HepG2 (cell line): ENCODE data around the gene CACNA1C. TPM values are rescaled to one million over a fixed set of nuclear protein-coding genes. Genes with fewer than 3 reads are reported as not detected.

Experiments used
- ATAC-seq: fragments of 200-7000 bp; cut with Tn5 transposase; 3 replicates; pipeline ENCODE4 v1.9.1; 2020; ENCODE audit warnings: mild to moderate bottlenecking, moderate library complexity
- BruUV-seq: library from RNA; stranded (reverse); fragments of 400-500 nt; replicated peaks from 2 replicates; lab custom pipeline; 2021; lab: Mats Ljungman, UMichigan
- CTCF ChIA-PET: fragments of 300-600 bp; formaldehyde crosslinking; extraction: SDS; loops from one replicate; lab custom pipeline; 2021; ENCODE audit warnings: low total read pairs, inconsistent platforms, low intra/inter-chr PET ratio; lab: Yijun Ruan, JAX
- POLR2A ChIA-PET: fragments of 350-600 bp; sonication (Branson Sonifier 250); formaldehyde crosslinking; loops from one replicate; lab custom pipeline; 2020; ENCODE audit warnings: antibody characterized with exemption, inconsistent platforms; lab: Yijun Ruan, JAX
- DNase-seq: peaks from one replicate; pipeline ENCODE4 v3.0.0-alpha.2; 2015; ENCODE audit warnings: low spot score
- FAIRE-seq: peaks from 3 replicates; lab custom pipeline; 2011; peaks lifted over from hg19 to GRCh38; lab: Jason Lieb, UNC
- H2AFZ ChIP-seq: one replicate; pipeline ENCODE4 v1.6.1; 2011; ENCODE audit warnings: low read length, inconsistent platforms
- H3K27ac ChIP-seq: fragments of 300-600 bp; 3 replicates; pipeline ENCODE4 v1.8.0; 2011; ENCODE audit warnings: mixed run types, mild to moderate bottlenecking, mixed read lengths, low read length, inconsistent platforms; ENCODE audit not compliant: insufficient read depth; ENCODE audit errors: extremely low read length
- H3K27me3 ChIP-seq, 2 experiments: fragments of 200-600 bp in 1 of 2; 2 replicates in 1 of 2; 3 replicates in 1 of 2; pipeline versions ENCODE4 v1.6.0 to v1.8.0; 2011; ENCODE audit warnings: low read length in 2 of 2, mild to moderate bottlenecking in 2 of 2, moderate library complexity in 2 of 2, inconsistent platforms in 1 of 2; ENCODE audit not compliant: insufficient read depth in 2 of 2, control insufficient read depth in 1 of 2
- H3K36me3 ChIP-seq, 2 experiments: fragments of 200-600 bp in 1 of 2; replicated peaks in 1 of 2; 2 replicates in 1 of 2; 3 replicates in 1 of 2; pipeline versions ENCODE4 v1.5.1 to v1.8.0; 2011; ENCODE audit warnings: low read length in 2 of 2, inconsistent platforms in 1 of 2; ENCODE audit not compliant: insufficient read depth in 2 of 2, control insufficient read depth in 1 of 2
- H3K4me1 ChIP-seq: 2 replicates; pipeline ENCODE4 v1.5.1; 2012; ENCODE audit warnings: low read length, inconsistent platforms; ENCODE audit not compliant: insufficient read depth
- H3K4me2 ChIP-seq: 2 replicates; pipeline ENCODE4 v1.6.0; 2011; ENCODE audit warnings: low read depth, low read length, inconsistent platforms
- H3K4me3 ChIP-seq, 3 experiments: fragments of 200-600 bp in 1 of 3; sonication (generic), shearing (Covaris generic) in 1 of 3; replicated peaks in 1 of 3; 2 replicates each; pipeline ENCODE4 v1.5.1; 2011 to 2016; ENCODE audit warnings: low read length in 3 of 3, inconsistent platforms in 2 of 3, low read depth in 2 of 3, mild to moderate bottlenecking in 2 of 3, control low read depth in 1 of 3, mixed read lengths in 1 of 3; ENCODE audit not compliant: insufficient read depth in 1 of 3
- H3K79me2 ChIP-seq: one replicate; pipeline ENCODE4 v1.6.1; 2011; ENCODE audit warnings: low read length, inconsistent platforms; ENCODE audit not compliant: insufficient read depth
- H3K9ac ChIP-seq: 2 replicates; pipeline ENCODE4 v1.6.0; 2011; ENCODE audit warnings: mild to moderate bottlenecking, low read depth, low read length, inconsistent platforms; ENCODE audit not compliant: insufficient read depth
- H3K9me3 ChIP-seq: 2 replicates; pipeline ENCODE4 v1.5.1; 2012; ENCODE audit warnings: mild to moderate bottlenecking, low read length
- H4K20me1 ChIP-seq: 2 replicates; pipeline ENCODE4 v1.6.0; 2011; ENCODE audit warnings: inconsistent platforms, mild to moderate bottlenecking, low read length, moderate library complexity; ENCODE audit not compliant: insufficient read depth
- ASH2L ChIP-seq: fragments of 300-600, 200-600 bp; sonication (generic); IDR thresholded peaks from 2 replicates; pipeline ENCODE4 v1.7.0; 2017; ENCODE audit warnings: low read depth, mild to moderate bottlenecking, moderate library complexity, mixed read lengths, low read length; ENCODE audit not compliant: insufficient read length
- KLF9 ChIP-seq: IDR thresholded peaks from 2 replicates; pipeline ENCODE4 v1.6.1; 2016; ENCODE audit warnings: low read depth
- MBD4 ChIP-seq: IDR thresholded peaks from 2 replicates; pipeline ENCODE4 v1.6.1; 2012; ENCODE audit warnings: low read length, inconsistent platforms, borderline replicate concordance
- NFYB ChIP-seq: sonication (generic); formaldehyde crosslinking; IDR thresholded peaks from 2 replicates; pipeline ENCODE4 v1.4.0; 2020; ENCODE audit warnings: missing genetic modification reagents
- RARG ChIP-seq: sonication (generic); formaldehyde crosslinking; IDR thresholded peaks from 2 replicates; pipeline ENCODE4 v1.4.0; 2020; ENCODE audit warnings: low read depth, mild to moderate bottlenecking, missing genetic modification reagents
- SRY ChIP-seq: sonication (generic); formaldehyde crosslinking; IDR thresholded peaks from 2 replicates; pipeline ENCODE4 v1.8.0; 2022; ENCODE audit warnings: mild to moderate bottlenecking, missing genetic modification reagents
- THAP11 ChIP-seq: IDR thresholded peaks from 2 replicates; pipeline ENCODE4 v1.6.1; 2016; ENCODE audit warnings: missing biosample characterization, missing genetic modification reagents
- ZNF484 ChIP-seq: sonication (generic); formaldehyde crosslinking; IDR thresholded peaks from 2 replicates; pipeline ENCODE4 v1.5.1; 2020; ENCODE audit warnings: mild to moderate bottlenecking, low read depth, missing genetic modification reagents, borderline replicate concordance
- ZNF547 ChIP-seq: sonication (generic); formaldehyde crosslinking; IDR thresholded peaks from 2 replicates; pipeline ENCODE4 v1.5.1; 2020; ENCODE audit warnings: mild to moderate bottlenecking, missing genetic modification reagents
- ZNF577 ChIP-seq: sonication (generic); formaldehyde crosslinking; IDR thresholded peaks from 2 replicates; pipeline ENCODE4 v1.4.0; 2020; ENCODE audit warnings: mild to moderate bottlenecking, low read depth, missing genetic modification reagents, borderline replicate concordance
- ZNF674 ChIP-seq: sonication (generic); formaldehyde crosslinking; IDR thresholded peaks from 2 replicates; pipeline ENCODE4 v1.5.0; 2020; ENCODE audit warnings: low read depth, mild to moderate bottlenecking, missing genetic modification reagents
- WGBS: methylation state at CpG from one replicate; pipeline ENCODE4 v1.1.6; 2017; ENCODE audit warnings: low lambda C conversion rate; 5-methylcytosine and 5-hydroxymethylcytosine counted together
- in situ Hi-C: cut with HindIII; loops from 2 replicates; pipeline ENCODE4 v1.10.0; 2017; ENCODE audit warnings: low pct_unique_long_range_greater_than_20kb; ENCODE audit not compliant: extremely low pct_ligation_motif_present
- intact Hi-C: fragments of 100-400 bp; cut with micrococcal nuclease; formaldehyde crosslinking; loops from one replicate; pipeline ENCODE4 v1.10.0; 2022; ENCODE audit not compliant: unreplicated experiment
- polyA plus RNA-seq, 8 experiments: library from polyadenylated mRNA; depleted of rRNA in 3 of 8; stranded (reverse) in 7 of 8; unstranded in 1 of 8; fragments of >200 nt; fragmentation: Illumina TruSeq in 4 of 8; extraction: Trizol in 4 of 8; gene quantifications; 2 replicates each; pipeline versions ENCODE4 v1.2.1 to v1.2.3, GENCODE V29; 2011 to 2016; ENCODE audit warnings: low read depth in 4 of 8, missing spikeins in 1 of 8, mixed read lengths in 1 of 8; ENCODE audit not compliant: insufficient read depth in 1 of 8
- total RNA-seq, 5 experiments: library from RNA; depleted of rRNA; stranded (reverse); fragments of >200 nt; fragmentation: Illumina TruSeq; extraction: Trizol; gene quantifications; 2 replicates each; pipeline ENCODE4 v1.2.3, GENCODE V29; 2016; ENCODE audit warnings: low read depth in 1 of 5
- TF ChIP-seq, protein P1 (sequence below): sonication (generic); formaldehyde crosslinking; IDR thresholded peaks from 2 replicates; pipeline ENCODE4 v1.5.1; 2020; ENCODE audit warnings: mild to moderate bottlenecking, missing genetic modification reagents, moderate library complexity
- TF ChIP-seq, protein P2 (sequence below), 2 experiments: fragments of 450-650 bp in 1 of 2; sonication (generic) in 1 of 2; formaldehyde crosslinking; IDR thresholded peaks; 2 replicates each; pipeline versions ENCODE4 v1.5.0 to v1.8.0; 2020 to 2022; ENCODE audit warnings: mild to moderate bottlenecking in 1 of 2, missing genetic modification reagents in 1 of 2
- TF ChIP-seq, protein P3 (sequence below): sonication (generic); formaldehyde crosslinking; IDR thresholded peaks from 2 replicates; pipeline ENCODE4 v1.4.0; 2020; ENCODE audit warnings: missing genetic modification reagents, mild to moderate bottlenecking, borderline replicate concordance

CACNA1C gene
- total and polyA plus RNA-seq, 2 of the 13 experiments (the other 11 are each of a cell fraction or from before 2014, with no cell fraction given) = not detected

DNA sequence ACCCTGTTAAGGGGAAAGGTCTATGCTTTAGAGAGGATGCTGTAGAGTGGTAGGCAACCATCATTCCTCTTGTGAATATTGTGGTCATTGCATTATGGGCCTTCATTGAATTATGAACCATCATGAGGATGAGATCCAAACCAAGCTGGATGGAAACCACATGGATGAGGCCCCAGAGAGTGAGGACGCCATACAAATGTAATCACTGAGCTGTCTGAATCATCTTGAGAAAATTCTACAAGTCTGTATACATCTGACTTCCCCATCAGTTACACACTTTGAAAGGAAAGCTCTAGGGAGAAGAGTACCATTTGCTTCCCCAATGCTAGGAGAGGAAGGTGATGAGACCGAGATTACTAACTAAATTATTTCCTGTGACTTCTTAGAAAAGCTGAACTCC is 172.9 kb downstream of the CACNA1C start (continued):
- TF ChIP-seq, protein P1, sequence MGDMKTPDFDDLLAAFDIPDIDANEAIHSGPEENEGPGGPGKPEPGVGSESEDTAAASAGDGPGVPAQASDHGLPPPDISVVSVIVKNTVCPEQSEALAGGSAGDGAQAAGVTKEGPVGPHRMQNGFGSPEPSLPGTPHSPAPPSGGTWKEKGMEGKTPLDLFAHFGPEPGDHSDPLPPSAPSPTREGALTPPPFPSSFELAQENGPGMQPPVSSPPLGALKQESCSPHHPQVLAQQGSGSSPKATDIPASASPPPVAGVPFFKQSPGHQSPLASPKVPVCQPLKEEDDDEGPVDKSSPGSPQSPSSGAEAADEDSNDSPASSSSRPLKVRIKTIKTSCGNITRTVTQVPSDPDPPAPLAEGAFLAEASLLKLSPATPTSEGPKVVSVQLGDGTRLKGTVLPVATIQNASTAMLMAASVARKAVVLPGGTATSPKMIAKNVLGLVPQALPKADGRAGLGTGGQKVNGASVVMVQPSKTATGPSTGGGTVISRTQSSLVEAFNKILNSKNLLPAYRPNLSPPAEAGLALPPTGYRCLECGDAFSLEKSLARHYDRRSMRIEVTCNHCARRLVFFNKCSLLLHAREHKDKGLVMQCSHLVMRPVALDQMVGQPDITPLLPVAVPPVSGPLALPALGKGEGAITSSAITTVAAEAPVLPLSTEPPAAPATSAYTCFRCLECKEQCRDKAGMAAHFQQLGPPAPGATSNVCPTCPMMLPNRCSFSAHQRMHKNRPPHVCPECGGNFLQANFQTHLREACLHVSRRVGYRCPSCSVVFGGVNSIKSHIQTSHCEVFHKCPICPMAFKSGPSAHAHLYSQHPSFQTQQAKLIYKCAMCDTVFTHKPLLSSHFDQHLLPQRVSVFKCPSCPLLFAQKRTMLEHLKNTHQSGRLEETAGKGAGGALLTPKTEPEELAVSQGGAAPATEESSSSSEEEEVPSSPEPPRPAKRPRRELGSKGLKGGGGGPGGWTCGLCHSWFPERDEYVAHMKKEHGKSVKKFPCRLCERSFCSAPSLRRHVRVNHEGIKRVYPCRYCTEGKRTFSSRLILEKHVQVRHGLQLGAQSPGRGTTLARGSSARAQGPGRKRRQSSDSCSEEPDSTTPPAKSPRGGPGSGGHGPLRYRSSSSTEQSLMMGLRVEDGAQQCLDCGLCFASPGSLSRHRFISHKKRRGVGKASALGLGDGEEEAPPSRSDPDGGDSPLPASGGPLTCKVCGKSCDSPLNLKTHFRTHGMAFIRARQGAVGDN (CRISPR knock-in tag) = no peak
- TF ChIP-seq ASH2L (no peak), SRY (CRISPR knock-in tag) (no peak), NFYB (no peak), ZNF547 (no peak)
- TF ChIP-seq, protein P2, sequence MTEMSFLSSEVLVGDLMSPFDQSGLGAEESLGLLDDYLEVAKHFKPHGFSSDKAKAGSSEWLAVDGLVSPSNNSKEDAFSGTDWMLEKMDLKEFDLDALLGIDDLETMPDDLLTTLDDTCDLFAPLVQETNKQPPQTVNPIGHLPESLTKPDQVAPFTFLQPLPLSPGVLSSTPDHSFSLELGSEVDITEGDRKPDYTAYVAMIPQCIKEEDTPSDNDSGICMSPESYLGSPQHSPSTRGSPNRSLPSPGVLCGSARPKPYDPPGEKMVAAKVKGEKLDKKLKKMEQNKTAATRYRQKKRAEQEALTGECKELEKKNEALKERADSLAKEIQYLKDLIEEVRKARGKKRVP (CRISPR knock-in tag; IDR thresholded peaks at IDR 0.05) = no peak
- TF ChIP-seq, all 625 proteins: peak for 0

DNA sequence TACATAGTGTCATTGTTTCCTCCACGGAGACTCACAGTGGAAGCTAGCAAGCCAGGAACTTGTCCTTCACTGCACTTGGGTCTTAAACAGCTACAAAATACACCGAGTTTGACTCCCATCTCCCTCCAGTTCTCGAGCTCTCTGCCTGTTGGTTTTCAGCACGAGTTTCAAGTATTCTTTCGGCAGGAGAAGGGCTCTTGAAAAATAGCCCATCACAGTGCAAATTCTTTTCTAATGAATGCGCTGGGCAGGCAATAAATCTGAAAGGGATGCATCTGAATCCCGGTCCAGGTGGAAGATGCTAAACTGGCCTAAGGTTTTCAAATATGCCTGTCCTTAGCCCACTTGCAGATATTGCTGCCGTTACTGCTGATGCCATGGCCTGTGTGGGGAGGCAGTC is 173.9 kb downstream of the CACNA1C start:
- no peak overlapping the region for H2AFZ ChIP-seq
- in situ Hi-C loops (no loop called here), intact Hi-C loops (no loop called here)
- no peaks in the 10 kb centered on the region for H3K9me3 ChIP-seq
- ATAC-seq (no peak), FAIRE-seq (no peak), DNase-seq (no peak)
- H3K36me3 ChIP-seq = no peaks in the 10 kb centered on the region
- H4K20me1 ChIP-seq = no peaks in the 10 kb centered on the region
- no TSS peak for BruUV-seq
- no peaks in the 10 kb centered on the region for H3K79me2 ChIP-seq
- TF ChIP-seq, protein P3, sequence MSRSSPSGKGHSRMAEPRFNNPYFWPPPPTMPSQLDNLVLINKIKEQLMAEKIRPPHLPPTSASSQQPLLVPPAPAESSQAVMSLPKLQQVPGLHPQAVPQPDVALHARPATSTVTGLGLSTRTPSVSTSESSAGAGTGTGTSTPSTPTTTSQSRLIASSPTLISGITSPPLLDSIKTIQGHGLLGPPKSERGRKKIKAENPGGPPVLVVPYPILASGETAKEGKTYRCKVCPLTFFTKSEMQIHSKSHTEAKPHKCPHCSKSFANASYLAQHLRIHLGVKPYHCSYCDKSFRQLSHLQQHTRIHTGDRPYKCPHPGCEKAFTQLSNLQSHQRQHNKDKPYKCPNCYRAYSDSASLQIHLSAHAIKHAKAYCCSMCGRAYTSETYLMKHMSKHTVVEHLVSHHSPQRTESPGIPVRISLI (CRISPR knock-in tag) = no peak
- TF ChIP-seq RARG (CRISPR knock-in tag) (no peak), KLF9 (CRISPR knock-in tag) (no peak), ZNF674 (CRISPR knock-in tag) (no peak), ZNF577 (CRISPR knock-in tag) (no peak), THAP11 (CRISPR knock-in tag) (no peak), ZNF484 (no peak), MBD4 (no peak)
- no peak overlapping the region for H3K9ac ChIP-seq
- ChIA-PET POLR2A (no interaction called here), CTCF (no interaction called here)
- H3K4me3 ChIP-seq = no peak overlapping the region
- 47% methylated on average over 8 of the region's 8 CpGs for WGBS
- H3K4me1 ChIP-seq = peaks cover 17% of the 10 kb centered on the region
- peaks cover 0 to 4% of the 10 kb centered on the region in 2 experiments; a peak in 3 of 5 replicates for H3K27me3 ChIP-seq
- H3K4me2 ChIP-seq = no peak overlapping the region
- H3K27ac ChIP-seq = no peak overlapping the region
